K562 (cell line): ENCODE measurements around the gene GRIA4. TPM values are rescaled to one million over a fixed set of nuclear protein-coding genes. Genes with fewer than 3 reads are reported as not detected.

ENCODE experiments used
- ATAC-seq: fragments of 200-7000 bp; cut with Tn5 transposase; 3 replicates; pipeline ENCODE4 v1.9.1; 2020; ENCODE audit warnings: moderate library complexity
- BruUV-seq: library from RNA; stranded (reverse); fragments of 400-500 nt; replicated peaks from 2 replicates; lab custom pipeline; 2021; lab: Mats Ljungman, UMichigan
- CTCF ChIA-PET: fragments of 300-600 bp; formaldehyde crosslinking; extraction: SDS; loops from one replicate; lab custom pipeline; 2021; ENCODE audit warnings: low intra/inter-chr PET ratio; lab: Yijun Ruan, JAX
- POLR2A ChIA-PET: fragments of 300-600, 350-650 bp; sonication (Branson Sonifier 250); formaldehyde crosslinking; extraction: SDS; loops from one replicate; lab custom pipeline; 2021; ENCODE audit warnings: antibody characterized with exemption, inconsistent platforms; lab: Yijun Ruan, JAX
- DNase-seq, 4 experiments: peaks; one replicate each; pipeline versions ENCODE4 v3.0.0 to v3.0.0-alpha.2; 2011 to 2018; ENCODE audit warnings: low spot score in 3 of 4, mixed read lengths in 3 of 4; ENCODE audit errors: extremely low read depth in 1 of 4
- FAIRE-seq: peaks from 2 replicates; lab custom pipeline; 2011; peaks lifted over from hg19 to GRCh38; lab: Jason Lieb, UNC
- H2AFZ ChIP-seq: 2 replicates; pipeline ENCODE4 v1.6.0; 2011; ENCODE audit warnings: low read depth, low read length, control low read depth, inconsistent platforms
- H3K27ac ChIP-seq: fragments of 200-600 bp; 3 replicates; pipeline ENCODE4 v1.8.0; 2011; ENCODE audit warnings: low read depth, mild to moderate bottlenecking, control low read depth, inconsistent platforms, low read length, moderate library complexity, mixed read lengths; ENCODE audit errors: extremely low read depth
- H3K27me3 ChIP-seq, 2 experiments: fragments of 300-600 bp in 1 of 2; 2 replicates in 1 of 2; 3 replicates in 1 of 2; pipeline versions ENCODE4 v1.6.0 to v1.8.0; 2011; ENCODE audit warnings: inconsistent platforms in 2 of 2, low read length in 2 of 2, mild to moderate bottlenecking in 1 of 2, mixed read lengths in 1 of 2, moderate library complexity in 1 of 2; ENCODE audit not compliant: control insufficient read depth in 2 of 2, insufficient read depth in 2 of 2
- H3K36me3 ChIP-seq: fragments of 300-600 bp; 3 replicates; pipeline ENCODE4 v1.8.0; 2011; ENCODE audit warnings: mild to moderate bottlenecking, low read length, inconsistent platforms; ENCODE audit not compliant: control insufficient read depth, insufficient read depth
- H3K4me1 ChIP-seq, 2 experiments: fragments of 200-600 bp in 1 of 2; replicated peaks in 1 of 2; 2 replicates in 1 of 2; 3 replicates in 1 of 2; pipeline versions ENCODE4 v1.5.1 to v1.8.0; 2011; ENCODE audit warnings: inconsistent platforms in 2 of 2, low read length in 2 of 2, mild to moderate bottlenecking in 1 of 2, mixed read lengths in 1 of 2, moderate library complexity in 1 of 2; ENCODE audit not compliant: control insufficient read depth in 2 of 2, insufficient read depth in 2 of 2
- H3K4me2 ChIP-seq: 2 replicates; pipeline ENCODE4 v1.6.1; 2011; ENCODE audit warnings: low read length, control low read depth, inconsistent platforms, mixed read lengths; ENCODE audit not compliant: insufficient read depth
- H3K4me3 ChIP-seq: fragments of 200-600 bp; sonication (generic), shearing (Covaris generic); 2 replicates; pipeline ENCODE4 v1.5.1; 2016; ENCODE audit warnings: control low read depth, inconsistent platforms
- H3K79me2 ChIP-seq: fragments of 200-600 bp; 3 replicates; pipeline ENCODE4 v1.8.0; 2011; ENCODE audit warnings: low read length, inconsistent platforms; ENCODE audit not compliant: control insufficient read depth, insufficient read depth
- H3K9ac ChIP-seq, 2 experiments: 2 replicates each; pipeline versions ENCODE4 v1.6.0 to v1.6.1; 2011; ENCODE audit warnings: low read depth in 2 of 2, low read length in 2 of 2, control low read depth in 1 of 2, inconsistent platforms in 1 of 2, mild to moderate bottlenecking in 1 of 2, mixed read lengths in 1 of 2; ENCODE audit not compliant: insufficient read depth in 1 of 2
- H3K9me1 ChIP-seq: one replicate; pipeline ENCODE4 v1.6.0; 2011; ENCODE audit warnings: inconsistent platforms, mild to moderate bottlenecking, low read length, moderate library complexity; ENCODE audit not compliant: control insufficient read depth, insufficient read depth
- H3K9me3 ChIP-seq: replicated peaks from 2 replicates; pipeline ENCODE4 v1.5.1; 2011; ENCODE audit warnings: low read depth, low read length, inconsistent platforms; ENCODE audit not compliant: control insufficient read depth, insufficient read depth
- H4K20me1 ChIP-seq: replicated peaks from 2 replicates; pipeline ENCODE4 v1.6.1; 2011; ENCODE audit warnings: low read length, inconsistent platforms, mixed read lengths; ENCODE audit not compliant: control insufficient read depth, insufficient read depth
- BCL6 ChIP-seq: fragments of 250-450 bp; sonication (Bioruptor Pico); IDR thresholded peaks from 2 replicates; pipeline ENCODE4 v1.4.0; 2020
- BRD9 ChIP-seq: fragments of 450-650 bp; IDR thresholded peaks from 2 replicates; pipeline ENCODE4 v1.6.1; 2018; ENCODE audit warnings: low read depth; ENCODE audit not compliant: partially characterized antibody
- CTCFL ChIP-seq: IDR thresholded peaks from 2 replicates; pipeline ENCODE4 v1.6.1; 2011; ENCODE audit warnings: borderline replicate concordance, low read depth, mild to moderate bottlenecking, moderate library complexity, low read length; ENCODE audit not compliant: insufficient read depth, poor library complexity, severe bottlenecking
- FIP1L1 ChIP-seq: fragments of 200-400 bp; formaldehyde crosslinking; IDR thresholded peaks from 2 replicates; pipeline ENCODE4 v1.6.1; 2018; ENCODE audit warnings: mild to moderate bottlenecking, low read depth, low read length; ENCODE audit not compliant: poor library complexity, severe bottlenecking
- FOXJ3 ChIP-seq: sonication (generic); formaldehyde crosslinking; IDR thresholded peaks from 2 replicates; pipeline ENCODE4 v1.4.0; 2020; ENCODE audit warnings: mild to moderate bottlenecking, missing genetic modification reagents
- HEY1 ChIP-seq: fragments of 250-450 bp; sonication (Bioruptor Pico); IDR thresholded peaks from 2 replicates; pipeline ENCODE4 v1.5.0; 2020; ENCODE audit warnings: mild to moderate bottlenecking, moderate library complexity, borderline replicate concordance
- HNRNPL ChIP-seq: fragments of 200-400 bp; formaldehyde crosslinking; IDR thresholded peaks from 2 replicates; pipeline ENCODE4 v1.6.1; 2017; ENCODE audit warnings: low read depth, mild to moderate bottlenecking, low read length
- SP2 ChIP-seq: IDR thresholded peaks from 2 replicates; pipeline ENCODE4 v1.6.1; 2011; ENCODE audit warnings: mild to moderate bottlenecking, low read depth, low read length, moderate library complexity; ENCODE audit not compliant: poor library complexity, severe bottlenecking; ENCODE audit errors: extremely low read depth
- TEAD4 ChIP-seq, 2 experiments: sonication (generic) in 1 of 2; formaldehyde crosslinking in 1 of 2; IDR thresholded peaks; 2 replicates each; pipeline versions ENCODE4 v1.6.1 to v1.8.0; 2012 to 2022; ENCODE audit warnings: borderline replicate concordance in 1 of 2, inconsistent platforms in 1 of 2, low read length in 1 of 2, mild to moderate bottlenecking in 1 of 2, missing genetic modification reagents in 1 of 2
- ZBTB8A ChIP-seq: fragments of 450-650 bp; IDR thresholded peaks from 2 replicates; pipeline ENCODE4 v1.6.1; 2018; ENCODE audit warnings: mild to moderate bottlenecking, moderate library complexity; ENCODE audit not compliant: partially characterized antibody
- ZNF668 ChIP-seq: fragments of 250-450 bp; sonication (Bioruptor Pico); IDR thresholded peaks from 2 replicates; pipeline ENCODE4 v1.8.0; 2022; ENCODE audit warnings: mild to moderate bottlenecking, inconsistent platforms
- ZNF699 ChIP-seq: fragments of 250-450 bp; sonication (Bioruptor Pico); IDR thresholded peaks from 2 replicates; pipeline ENCODE4 v1.8.0; 2021; ENCODE audit warnings: mild to moderate bottlenecking, moderate library complexity; ENCODE audit not compliant: insufficient replicate concordance
- ZSCAN29 ChIP-seq: fragments of 450-650 bp; IDR thresholded peaks from 2 replicates; pipeline ENCODE4 v1.6.1; 2017
- WGBS: fragments of 100-300 bp; shearing (Covaris generic); methylation state at CpG from one replicate; pipeline ENCODE4 v1.1.6; 2016; ENCODE audit warnings: low coverage, mixed read lengths; ENCODE audit not compliant: insufficient coverage; ENCODE audit errors: missing lambda C conversion rate; 5-methylcytosine and 5-hydroxymethylcytosine counted together
- in situ Hi-C: fragments of 300-500 bp; cut with MboI; formaldehyde crosslinking; loops from 4 replicates; pipeline ENCODE4 v1.15.0; 2018; ENCODE audit warnings: inconsistent platforms, mixed read lengths
- intact Hi-C: fragments of 100-400 bp; cut with micrococcal nuclease; formaldehyde crosslinking; loops from 2 replicates; pipeline ENCODE4 v1.14.2; 2022
- polyA plus RNA-seq, 8 experiments: library from polyadenylated mRNA; depleted of rRNA in 4 of 8; stranded (reverse) in 5 of 8; unstranded in 3 of 8; fragments of >200 nt; fragmentation: Nextera tagmentation in 2 of 8; fragmentation: Illumina TruSeq in 1 of 8; extraction: Ambion mirVana in 2 of 8; extraction: Trizol in 1 of 8; gene quantifications; 2 replicates each; pipeline versions ENCODE4 v1.2.1 to v1.2.3, GENCODE V29; 2011 to 2014; ENCODE audit warnings: inconsistent platforms in 1 of 8, missing spikeins in 1 of 8
- total RNA-seq, 7 experiments: library from RNA; depleted of rRNA in 6 of 7; stranded (reverse); fragments of >200 nt in 6 of 7; fragmentation: Illumina TruSeq in 2 of 7; extraction: Trizol in 2 of 7; gene quantifications; 2 replicates each; pipeline versions ENCODE4 v1.2.1 to v1.2.3, GENCODE V29; 2011 to 2021; ENCODE audit warnings: low replicate concordance in 1 of 7
- TF ChIP-seq, protein P1 (sequence below): fragments of 250-450 bp; sonication (Bioruptor Pico); IDR thresholded peaks from 2 replicates; pipeline ENCODE4 v1.5.0; 2020; ENCODE audit warnings: mild to moderate bottlenecking
- TF ChIP-seq, protein P2 (sequence below): fragments of 250-450 bp; sonication (Bioruptor Pico); IDR thresholded peaks from 2 replicates; pipeline ENCODE4 v1.8.0; 2022; ENCODE audit warnings: inconsistent platforms, mild to moderate bottlenecking, moderate library complexity, borderline replicate concordance
- TF ChIP-seq, protein P3 (sequence below), 2 experiments: fragments of 450-650 bp; conservative IDR thresholded peaks; 2 replicates each; pipeline ENCODE4 v1.6.1; 2017; ENCODE audit warnings: mild to moderate bottlenecking in 2 of 2, moderate library complexity in 2 of 2

Gene GRIA4
- total and polyA plus RNA-seq, 9 of the 15 experiments (the other 6 are each of a cell fraction or from before 2014, with no cell fraction given) = not detected

- CTCF ChIA-PET = no interaction called here
- H3K79me2 ChIP-seq = no peaks in the 10 kb centered on the region
- no peak overlapping the region for H3K4me3 ChIP-seq
- in situ Hi-C loops = no loop called here
- H3K4me1 ChIP-seq = no peaks in the 10 kb centered on the region
- no peak for FAIRE-seq
- H3K36me3 ChIP-seq = no peaks in the 10 kb centered on the region
- ATAC-seq = no peak
- intact Hi-C loops = no loop called here
- H3K9me1 ChIP-seq = no peaks in the 10 kb centered on the region
- no peaks in the 10 kb centered on the region; the same call in 1 of the 2 replicates for H3K9me3 ChIP-seq
- no peak overlapping the region for H3K9ac ChIP-seq
- 3% methylated on average over 3 of the region's 3 CpGs for WGBS
- BruUV-seq = no TSS peak
- no peak overlapping the region for H3K27ac ChIP-seq
- POLR2A ChIA-PET = no interaction called here
- H3K4me2 ChIP-seq = no peak overlapping the region
- H4K20me1 ChIP-seq = no peaks in the 10 kb centered on the region
- no peak overlapping the region for H2AFZ ChIP-seq
- DNase-seq = no peak
- H3K27me3 ChIP-seq = no peaks in the 10 kb centered on the region
- TF ChIP-seq BCL6 = no peak
- no peak for TF ChIP-seq ZNF699 (CRISPR knock-in tag)
- TF ChIP-seq SP2 = no peak
- TF ChIP-seq HEY1 (CRISPR knock-in tag) = no peak
- TF ChIP-seq, protein P1, sequence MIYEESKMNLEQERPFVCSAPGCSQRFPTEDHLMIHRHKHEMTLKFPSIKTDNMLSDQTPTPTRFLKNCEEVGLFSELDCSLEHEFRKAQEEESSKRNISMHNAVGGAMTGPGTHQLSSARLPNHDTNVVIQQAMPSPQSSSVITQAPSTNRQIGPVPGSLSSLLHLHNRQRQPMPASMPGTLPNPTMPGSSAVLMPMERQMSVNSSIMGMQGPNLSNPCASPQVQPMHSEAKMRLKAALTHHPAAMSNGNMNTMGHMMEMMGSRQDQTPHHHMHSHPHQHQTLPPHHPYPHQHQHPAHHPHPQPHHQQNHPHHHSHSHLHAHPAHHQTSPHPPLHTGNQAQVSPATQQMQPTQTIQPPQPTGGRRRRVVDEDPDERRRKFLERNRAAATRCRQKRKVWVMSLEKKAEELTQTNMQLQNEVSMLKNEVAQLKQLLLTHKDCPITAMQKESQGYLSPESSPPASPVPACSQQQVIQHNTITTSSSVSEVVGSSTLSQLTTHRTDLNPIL (CRISPR knock-in tag) = no peak
- TF ChIP-seq FOXJ3 (CRISPR knock-in tag) = no peak
- TF ChIP-seq CTCFL = no peak
- TF ChIP-seq ZBTB8A = no peak
- no peak for TF ChIP-seq ZSCAN29
- TF ChIP-seq, protein P2, sequence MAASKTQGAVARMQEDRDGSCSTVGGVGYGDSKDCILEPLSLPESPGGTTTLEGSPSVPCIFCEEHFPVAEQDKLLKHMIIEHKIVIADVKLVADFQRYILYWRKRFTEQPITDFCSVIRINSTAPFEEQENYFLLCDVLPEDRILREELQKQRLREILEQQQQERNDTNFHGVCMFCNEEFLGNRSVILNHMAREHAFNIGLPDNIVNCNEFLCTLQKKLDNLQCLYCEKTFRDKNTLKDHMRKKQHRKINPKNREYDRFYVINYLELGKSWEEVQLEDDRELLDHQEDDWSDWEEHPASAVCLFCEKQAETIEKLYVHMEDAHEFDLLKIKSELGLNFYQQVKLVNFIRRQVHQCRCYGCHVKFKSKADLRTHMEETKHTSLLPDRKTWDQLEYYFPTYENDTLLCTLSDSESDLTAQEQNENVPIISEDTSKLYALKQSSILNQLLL (CRISPR knock-in tag) = no peak
- TF ChIP-seq ZNF668 (CRISPR knock-in tag) = no peak
- TF ChIP-seq TEAD4 (IDR thresholded peaks at IDR 0.05; ENCODE audit: low read length) = no peak
- TF ChIP-seq TEAD4 (CRISPR knock-in tag; IDR thresholded peaks at IDR 0.05; ENCODE audit: borderline replicate concordance) = no peak
- no peak for TF ChIP-seq BRD9
- TF ChIP-seq FIP1L1 = no peak
- TF ChIP-seq, protein P3, sequence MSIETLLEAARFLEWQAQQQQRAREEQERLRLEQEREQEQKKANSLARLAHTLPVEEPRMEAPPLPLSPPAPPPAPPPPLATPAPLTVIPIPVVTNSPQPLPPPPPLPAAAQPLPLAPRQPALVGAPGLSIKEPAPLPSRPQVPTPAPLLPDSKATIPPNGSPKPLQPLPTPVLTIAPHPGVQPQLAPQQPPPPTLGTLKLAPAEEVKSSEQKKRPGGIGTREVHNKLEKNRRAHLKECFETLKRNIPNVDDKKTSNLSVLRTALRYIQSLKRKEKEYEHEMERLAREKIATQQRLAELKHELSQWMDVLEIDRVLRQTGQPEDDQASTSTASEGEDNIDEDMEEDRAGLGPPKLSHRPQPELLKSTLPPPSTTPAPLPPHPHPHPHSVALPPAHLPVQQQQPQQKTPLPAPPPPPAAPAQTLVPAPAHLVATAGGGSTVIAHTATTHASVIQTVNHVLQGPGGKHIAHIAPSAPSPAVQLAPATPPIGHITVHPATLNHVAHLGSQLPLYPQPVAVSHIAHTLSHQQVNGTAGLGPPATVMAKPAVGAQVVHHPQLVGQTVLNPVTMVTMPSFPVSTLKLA (conservative IDR thresholded peaks at IDR 0.05) = no peak
- TF ChIP-seq HNRNPL = no peak
Observed at GRCh38 chr11:105863523-105863922, 253.7 kb downstream of the GRIA4 start.
